Peyer's patch (tissue), 4 donors: ENCODE measurements around the gene ACER3.

Source experiments
- CTCF ChIP-seq, 6 experiments: fragments of 450-650 bp in 4 of 6; fragments of 200-600 bp in 2 of 6; sonication (generic) in 1 of 6; IDR thresholded peaks; one replicate each; pipeline ENCODE4 v1.5.1; 2017 to 2019; ENCODE audit warnings: antibody characterized with exemption in 6 of 6, mild to moderate bottlenecking in 3 of 6, moderate library complexity in 1 of 6
- POLR2A ChIP-seq, 2 donors: fragments of 450-650 bp; IDR thresholded peaks; one replicate each; pipeline ENCODE4 v1.5.1; 2017; ENCODE audit warnings: antibody characterized with exemption in 2 of 2, mild to moderate bottlenecking in 2 of 2, moderate library complexity in 2 of 2

GRCh38 chr11:76974179-76974891, 113.6 kb downstream of the ACER3 start:
- TF ChIP-seq CTCF (IDR thresholded peaks at IDR 0.05) (peak in 3 of 6 experiments; percentile 44 to 63 (median 49)), POLR2A (IDR thresholded peaks at IDR 0.05) (no peak)
